Measurements from ENCODE around the gene PHTF2.

Gene PHTF2

DNA sequence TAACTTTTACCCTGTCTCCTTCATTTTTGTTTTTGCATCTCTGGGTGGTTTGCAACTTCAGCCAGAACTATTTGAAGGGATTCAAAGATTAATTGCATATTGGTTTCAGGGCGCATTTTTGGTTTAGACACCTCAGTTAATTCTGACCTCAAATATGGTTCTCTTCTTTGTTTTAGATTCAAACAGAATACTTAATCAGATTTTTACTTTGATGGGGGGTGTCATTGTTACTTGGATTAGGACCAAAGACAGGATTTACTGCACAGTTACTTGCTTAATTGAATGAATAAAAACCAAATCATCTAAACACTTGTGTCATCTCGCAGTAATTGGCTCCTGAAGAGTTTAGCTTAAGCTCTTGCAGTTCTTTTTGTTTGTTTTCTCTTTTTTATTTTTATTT is 100.9 kb downstream of the PHTF2 start:
- Mint-ChIP-seq H3K27me3 (no peaks in the 10 kb centered on the region), H3K36me3 (ENCODE audit: insufficient read depth) (peaks cover 9% of the 10 kb centered on the region), H3K4me3 (no peak overlapping the region), H3K9me3 (no peaks in the 10 kb centered on the region), H3K27ac (ENCODE audit: low read depth) (peak overlapping the region; percentile 81), H3K4me1 (peaks cover 6% of the 10 kb centered on the region)
- ATAC-seq (replicated peaks; ENCODE audit: extremely low read depth, poor library complexity, severe bottlenecking) (no peak), DNase-seq (ENCODE audit: low spot score in 2 of 2) (no peak)

GRCh38 chr7:77903597-77903996 is 105.0 kb downstream of the PHTF2 start:
- no peaks in the 10 kb centered on the region for H3K27me3 Mint-ChIP-seq
- H3K9me3 Mint-ChIP-seq, result no peaks in the 10 kb centered on the region
- H3K4me1 Mint-ChIP-seq, result peaks cover 6% of the 10 kb centered on the region
- H3K36me3 Mint-ChIP-seq (ENCODE audit: insufficient read depth), result peaks cover 9% of the 10 kb centered on the region
- DNase-seq (ENCODE audit: low spot score in 2 of 2), result no peak
- ATAC-seq (replicated peaks; ENCODE audit: extremely low read depth, poor library complexity, severe bottlenecking), result no peak
- H3K4me3 Mint-ChIP-seq, result no peak overlapping the region
- no peak overlapping the region for H3K27ac Mint-ChIP-seq (ENCODE audit: low read depth)

- no peaks in the 10 kb centered on the region for H3K27me3 Mint-ChIP-seq
- no peaks in the 10 kb centered on the region for H3K9me3 Mint-ChIP-seq
- DNase-seq (ENCODE audit: low spot score in 2 of 2), result no peak
- H3K27ac Mint-ChIP-seq (ENCODE audit: low read depth), result no peak overlapping the region
- no peak for ATAC-seq (replicated peaks; ENCODE audit: extremely low read depth, poor library complexity, severe bottlenecking)
- H3K4me3 Mint-ChIP-seq, result no peak overlapping the region
- H3K36me3 Mint-ChIP-seq (ENCODE audit: insufficient read depth), result peaks cover 11% of the 10 kb centered on the region
- H3K4me1 Mint-ChIP-seq, result peaks cover 6% of the 10 kb centered on the region
Observed at GRCh38 chr7:77904252-77904651, 105.7 kb downstream of the PHTF2 start.

GRCh38 chr7:77907281-77907680 is 108.7 kb downstream of the PHTF2 start:
- Mint-ChIP-seq H3K27me3 (no peaks in the 10 kb centered on the region), H3K36me3 (ENCODE audit: insufficient read depth) (peaks cover 8% of the 10 kb centered on the region), H3K9me3 (no peaks in the 10 kb centered on the region), H3K4me1 (no peaks in the 10 kb centered on the region), H3K4me3 (no peak overlapping the region), H3K27ac (ENCODE audit: low read depth) (no peak overlapping the region)
- no peak for ATAC-seq (replicated peaks; ENCODE audit: extremely low read depth, poor library complexity, severe bottlenecking)
- DNase-seq (ENCODE audit: low spot score in 2 of 2), result no peak

DNA sequence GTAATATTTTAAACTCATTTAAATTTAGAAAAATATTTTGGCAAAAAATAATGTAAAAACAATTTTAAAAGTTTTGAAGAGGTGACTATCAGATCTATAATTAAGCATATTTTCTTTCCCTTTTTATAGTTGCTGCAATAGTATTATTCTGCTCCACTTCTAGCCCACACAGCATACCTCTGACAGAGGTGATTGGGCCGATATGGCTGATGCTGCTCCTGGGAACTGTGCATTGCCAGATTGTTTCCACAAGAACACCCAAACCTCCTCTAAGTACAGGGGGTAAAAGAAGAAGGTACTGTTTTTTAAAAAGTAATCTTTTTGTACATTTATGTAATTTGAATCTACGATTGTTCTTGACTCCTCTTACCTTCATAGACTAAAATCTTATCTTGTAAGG is 110.1 kb downstream of the PHTF2 start:
- no peaks in the 10 kb centered on the region for H3K27me3 Mint-ChIP-seq
- no peak overlapping the region for H3K4me3 Mint-ChIP-seq
- no peak overlapping the region for H3K27ac Mint-ChIP-seq (ENCODE audit: low read depth)
- no peak for DNase-seq (ENCODE audit: low spot score in 2 of 2)
- H3K36me3 Mint-ChIP-seq (ENCODE audit: insufficient read depth), result peaks cover 7% of the 10 kb centered on the region
- no peak for ATAC-seq (replicated peaks; ENCODE audit: extremely low read depth, poor library complexity, severe bottlenecking)
- H3K4me1 Mint-ChIP-seq, result no peaks in the 10 kb centered on the region
- no peaks in the 10 kb centered on the region for H3K9me3 Mint-ChIP-seq

- DNase-seq (ENCODE audit: low spot score in 2 of 2) (no peak), ATAC-seq (replicated peaks; ENCODE audit: extremely low read depth, poor library complexity, severe bottlenecking) (no peak)
- no peaks in the 10 kb centered on the region for H3K9me3 Mint-ChIP-seq
- H3K4me1 Mint-ChIP-seq, result no peaks in the 10 kb centered on the region
- no peaks in the 10 kb centered on the region for H3K27me3 Mint-ChIP-seq
- H3K4me3 Mint-ChIP-seq, result no peak overlapping the region
- H3K36me3 Mint-ChIP-seq (ENCODE audit: insufficient read depth), result peaks cover 6% of the 10 kb centered on the region
- no peak overlapping the region for H3K27ac Mint-ChIP-seq (ENCODE audit: low read depth)
Observed at GRCh38 chr7:77910124-77910523, 111.6 kb downstream of the PHTF2 start.

GRCh38 chr7:77912293-77912692 is 113.7 kb downstream of the PHTF2 start:
- Mint-ChIP-seq H3K4me1 (no peaks in the 10 kb centered on the region), H3K36me3 (ENCODE audit: insufficient read depth) (peaks cover 9% of the 10 kb centered on the region), H3K27ac (ENCODE audit: low read depth) (no peak overlapping the region), H3K9me3 (no peaks in the 10 kb centered on the region), H3K27me3 (no peaks in the 10 kb centered on the region), H3K4me3 (no peak overlapping the region)
- ATAC-seq (replicated peaks; ENCODE audit: extremely low read depth, poor library complexity, severe bottlenecking) (no peak), DNase-seq (ENCODE audit: low spot score in 2 of 2) (no peak)

DNA sequence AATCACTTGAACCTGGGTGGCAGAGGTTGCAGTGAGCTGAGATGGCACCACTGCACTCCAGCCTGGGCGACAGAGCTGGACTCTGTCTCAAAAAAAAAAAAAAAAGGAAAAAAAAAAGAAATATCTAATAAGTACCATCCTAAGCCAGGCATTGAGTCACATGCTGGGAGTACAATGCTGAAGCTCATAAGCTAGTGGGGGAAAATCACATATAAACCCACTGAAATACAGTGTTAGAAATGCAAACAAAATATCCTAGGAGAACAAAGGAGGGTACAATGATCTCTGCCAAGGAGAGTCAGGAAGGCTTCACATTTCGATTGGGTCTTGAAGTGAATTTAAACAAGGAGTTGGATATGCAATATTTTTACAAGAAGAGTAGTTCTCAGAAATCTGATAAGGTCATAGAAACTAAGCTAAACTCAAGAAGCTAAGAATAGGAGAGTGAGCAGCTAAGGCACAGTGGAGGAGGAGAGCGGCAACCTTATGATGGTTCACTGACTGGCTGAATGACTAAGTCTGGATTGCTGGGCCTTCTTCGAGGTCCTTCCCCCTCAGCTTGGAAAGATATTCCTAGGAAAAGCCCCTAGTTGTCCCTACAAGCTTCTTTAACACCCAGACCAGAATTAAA is 115.5 kb downstream of the PHTF2 start:
- H3K36me3 Mint-ChIP-seq (ENCODE audit: insufficient read depth), result peaks cover 9% of the 10 kb centered on the region
- H3K4me1 Mint-ChIP-seq, result peaks cover 7% of the 10 kb centered on the region
- H3K27me3 Mint-ChIP-seq, result no peaks in the 10 kb centered on the region
- no peak overlapping the region for H3K4me3 Mint-ChIP-seq
- DNase-seq (ENCODE audit: low spot score in 2 of 2) (no peak), ATAC-seq (replicated peaks; ENCODE audit: extremely low read depth, poor library complexity, severe bottlenecking) (no peak)
- no peak overlapping the region for H3K27ac Mint-ChIP-seq (ENCODE audit: low read depth)
- no peaks in the 10 kb centered on the region for H3K9me3 Mint-ChIP-seq

GRCh38 chr7:77917500-77918262 is 119.1 kb downstream of the PHTF2 start:
- no peak overlapping the region for H3K4me3 Mint-ChIP-seq
- H3K4me1 Mint-ChIP-seq, result peaks cover 7% of the 10 kb centered on the region
- H3K9me3 Mint-ChIP-seq, result no peaks in the 10 kb centered on the region
- H3K36me3 Mint-ChIP-seq (ENCODE audit: insufficient read depth), result peaks cover 13% of the 10 kb centered on the region
- no peaks in the 10 kb centered on the region for H3K27me3 Mint-ChIP-seq
- no peak for DNase-seq (ENCODE audit: low spot score in 2 of 2)
- ATAC-seq (replicated peaks; ENCODE audit: extremely low read depth, poor library complexity, severe bottlenecking), result no peak
- no peak overlapping the region for H3K27ac Mint-ChIP-seq (ENCODE audit: low read depth)

DNA sequence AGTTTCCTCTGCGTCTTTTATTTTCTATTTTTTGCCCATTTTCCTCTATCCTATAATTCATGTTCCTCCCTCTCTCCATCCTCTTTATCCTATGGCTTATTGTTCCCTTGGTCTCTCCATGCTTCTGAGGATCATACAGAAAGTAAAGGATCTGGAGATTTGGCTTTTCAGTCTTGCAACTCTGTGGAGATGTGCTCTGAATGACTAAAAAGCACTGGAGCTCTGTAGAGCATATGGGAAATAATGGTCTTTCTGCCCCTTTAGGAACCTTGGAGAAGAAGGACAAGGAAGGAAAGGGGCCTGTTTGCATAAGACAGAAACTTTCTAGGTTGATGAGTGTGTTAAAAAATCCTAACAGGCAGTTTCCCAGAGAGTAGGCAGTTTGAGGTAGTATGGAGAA is 120.1 kb downstream of the PHTF2 start:
- Mint-ChIP-seq H3K4me1 (peaks cover 13% of the 10 kb centered on the region), H3K9me3 (no peaks in the 10 kb centered on the region), H3K27me3 (no peaks in the 10 kb centered on the region), H3K36me3 (ENCODE audit: insufficient read depth) (peaks cover 17% of the 10 kb centered on the region), H3K4me3 (no peak overlapping the region), H3K27ac (ENCODE audit: low read depth) (peak overlapping the region; percentile 11)
- DNase-seq (ENCODE audit: low spot score in 2 of 2), result no peak
- ATAC-seq (replicated peaks; ENCODE audit: extremely low read depth, poor library complexity, severe bottlenecking), result no peak

DNA sequence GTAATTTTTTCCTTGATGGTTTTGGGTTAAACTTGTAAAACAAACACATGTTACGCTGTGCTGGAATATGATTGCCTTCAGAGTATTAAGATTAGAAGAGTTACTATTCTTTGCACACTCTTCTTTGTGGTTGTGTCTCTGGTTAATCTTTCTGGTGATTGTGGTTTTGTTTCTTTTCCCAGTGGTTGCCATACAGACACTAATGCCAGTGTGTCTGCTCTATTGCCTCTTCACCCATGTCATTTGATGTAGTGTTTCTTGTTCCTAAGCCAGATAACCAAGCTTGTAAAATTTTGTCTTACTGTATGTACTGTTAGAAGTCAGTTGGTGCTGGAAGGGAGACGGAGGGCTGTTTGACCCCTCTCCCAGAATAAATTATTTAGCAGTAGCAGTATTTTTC is 124.8 kb downstream of the PHTF2 start:
- Mint-ChIP-seq H3K4me3 (no peak overlapping the region), H3K4me1 (peaks cover 10% of the 10 kb centered on the region), H3K36me3 (ENCODE audit: insufficient read depth) (peaks cover 16% of the 10 kb centered on the region), H3K27me3 (no peaks in the 10 kb centered on the region), H3K27ac (ENCODE audit: low read depth) (no peak overlapping the region), H3K9me3 (no peaks in the 10 kb centered on the region)
- no peak for DNase-seq (ENCODE audit: low spot score in 2 of 2)
- no peak for ATAC-seq (replicated peaks; ENCODE audit: extremely low read depth, poor library complexity, severe bottlenecking)

GRCh38 chr7:77930496-77930895 is 131.9 kb downstream of the PHTF2 start:
- Mint-ChIP-seq H3K4me3 (no peak overlapping the region), H3K9me3 (no peaks in the 10 kb centered on the region), H3K36me3 (ENCODE audit: insufficient read depth) (peaks cover 19% of the 10 kb centered on the region), H3K4me1 (peaks cover 2% of the 10 kb centered on the region), H3K27ac (ENCODE audit: low read depth) (no peak overlapping the region), H3K27me3 (no peaks in the 10 kb centered on the region)
- no peak for ATAC-seq (replicated peaks; ENCODE audit: extremely low read depth, poor library complexity, severe bottlenecking)
- no peak for DNase-seq (ENCODE audit: low spot score in 2 of 2)

DNA sequence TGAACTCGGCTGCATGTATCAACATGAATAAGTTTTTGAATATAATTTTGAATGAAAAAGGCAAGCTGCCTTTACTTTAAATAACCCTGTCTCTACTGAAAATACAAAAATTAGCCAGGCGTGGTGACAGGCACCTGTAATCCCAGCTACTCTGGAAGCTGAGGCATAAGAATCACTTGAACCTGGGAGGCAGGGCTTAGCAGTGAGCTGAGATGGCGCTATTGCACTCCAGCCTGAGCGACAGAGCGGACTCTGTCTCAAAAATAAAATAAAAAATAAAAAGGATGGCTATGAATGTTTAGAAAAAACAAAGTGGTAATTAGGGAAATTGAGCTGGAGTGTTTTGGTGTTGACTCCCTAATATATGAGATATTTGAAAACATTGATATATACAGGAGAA is 133.3 kb downstream of the PHTF2 start:
- no peak for DNase-seq (ENCODE audit: low spot score in 2 of 2)
- Mint-ChIP-seq H3K36me3 (ENCODE audit: insufficient read depth) (peaks cover 15% of the 10 kb centered on the region), H3K9me3 (no peaks in the 10 kb centered on the region), H3K27me3 (no peaks in the 10 kb centered on the region), H3K27ac (ENCODE audit: low read depth) (peak overlapping the region; percentile 39), H3K4me1 (peaks cover 5% of the 10 kb centered on the region), H3K4me3 (no peak overlapping the region)
- no peak for ATAC-seq (replicated peaks; ENCODE audit: extremely low read depth, poor library complexity, severe bottlenecking)
